Liver (tissue), 3 donors: ENCODE measurements around the gene RAN.

Experiments
- FOXA1 ChIP-seq: IDR thresholded peaks from 2 replicates; pipeline ENCODE4 v1.6.1; 2016; ENCODE audit warnings: antibody characterized with exemption
- GABPA ChIP-seq, 2 donors: IDR thresholded peaks in 1 of 2; conservative IDR thresholded peaks in 1 of 2; 2 replicates each; pipeline ENCODE4 v1.6.1; 2016; ENCODE audit warnings: antibody characterized with exemption in 2 of 2, mild to moderate bottlenecking in 1 of 2, moderate library complexity in 1 of 2
- HNF4G ChIP-seq: IDR thresholded peaks from 2 replicates; pipeline ENCODE4 v1.6.1; 2016; ENCODE audit warnings: antibody characterized with exemption
- RAD21 ChIP-seq, 2 donors: IDR thresholded peaks; 2 replicates each; pipeline ENCODE4 v1.6.1; 2016; ENCODE audit warnings: antibody characterized with exemption in 2 of 2, mild to moderate bottlenecking in 2 of 2
- SP1 ChIP-seq: IDR thresholded peaks from 2 replicates; pipeline ENCODE4 v1.6.1; 2018; ENCODE audit warnings: antibody characterized with exemption, mild to moderate bottlenecking
- TAF1 ChIP-seq: conservative IDR thresholded peaks from 2 replicates; pipeline ENCODE4 v1.6.1; 2016; ENCODE audit warnings: antibody characterized with exemption, mild to moderate bottlenecking
- TF ChIP-seq, protein P1 (sequence below): fragments of 150-350 bp; IDR thresholded peaks from 2 replicates; pipeline ENCODE4 v1.5.1; 2017; ENCODE audit warnings: improper control_type of control experiment, low read depth, low read length; ENCODE audit not compliant: missing input control
- TF ChIP-seq, protein P2 (sequence below): IDR thresholded peaks from 2 replicates; pipeline ENCODE4 v1.6.1; 2016; ENCODE audit warnings: antibody characterized with exemption, mild to moderate bottlenecking
- TF ChIP-seq, protein P3 (sequence below): IDR thresholded peaks from 2 replicates; pipeline ENCODE4 v1.6.1; 2016; ENCODE audit warnings: antibody characterized with exemption
- TF ChIP-seq, protein P4 (sequence below): IDR thresholded peaks from 2 replicates; pipeline ENCODE4 v1.6.1; 2016; ENCODE audit warnings: antibody characterized with exemption
- donor health status: healthy.
- donor health status: healthy.

DNA sequence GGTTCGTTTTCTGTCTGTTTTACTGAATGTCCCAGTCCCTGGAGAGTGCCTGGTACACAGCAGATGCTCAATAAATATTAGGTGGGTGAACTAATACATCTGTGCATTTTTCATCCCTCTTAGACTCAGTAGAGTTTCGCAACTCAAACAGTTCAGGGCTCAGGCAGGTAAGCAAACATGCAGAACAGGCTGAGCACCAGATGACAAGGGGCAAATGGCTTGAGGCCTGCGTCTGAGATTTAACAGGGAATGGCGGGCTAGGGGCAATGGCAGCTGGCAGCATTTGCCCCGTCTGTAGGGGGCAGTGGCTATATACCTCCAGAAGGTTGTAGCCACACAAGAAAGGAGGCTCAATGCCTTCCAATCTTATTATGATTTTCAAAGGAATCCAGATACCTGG lies 8.6 kb upstream of the RAN start:
- TF ChIP-seq FOXA1 (no peak), HNF4G (no peak), RAD21 (IDR thresholded peaks at IDR 0.05) (no peak), TAF1 (no peak), GABPA (IDR thresholded peaks at IDR 0.05 in 1 of 2, conservative IDR thresholded peaks at IDR 0.05 in 1 of 2) (no peak), SP1 (no peak)
- TF ChIP-seq, protein P1, sequence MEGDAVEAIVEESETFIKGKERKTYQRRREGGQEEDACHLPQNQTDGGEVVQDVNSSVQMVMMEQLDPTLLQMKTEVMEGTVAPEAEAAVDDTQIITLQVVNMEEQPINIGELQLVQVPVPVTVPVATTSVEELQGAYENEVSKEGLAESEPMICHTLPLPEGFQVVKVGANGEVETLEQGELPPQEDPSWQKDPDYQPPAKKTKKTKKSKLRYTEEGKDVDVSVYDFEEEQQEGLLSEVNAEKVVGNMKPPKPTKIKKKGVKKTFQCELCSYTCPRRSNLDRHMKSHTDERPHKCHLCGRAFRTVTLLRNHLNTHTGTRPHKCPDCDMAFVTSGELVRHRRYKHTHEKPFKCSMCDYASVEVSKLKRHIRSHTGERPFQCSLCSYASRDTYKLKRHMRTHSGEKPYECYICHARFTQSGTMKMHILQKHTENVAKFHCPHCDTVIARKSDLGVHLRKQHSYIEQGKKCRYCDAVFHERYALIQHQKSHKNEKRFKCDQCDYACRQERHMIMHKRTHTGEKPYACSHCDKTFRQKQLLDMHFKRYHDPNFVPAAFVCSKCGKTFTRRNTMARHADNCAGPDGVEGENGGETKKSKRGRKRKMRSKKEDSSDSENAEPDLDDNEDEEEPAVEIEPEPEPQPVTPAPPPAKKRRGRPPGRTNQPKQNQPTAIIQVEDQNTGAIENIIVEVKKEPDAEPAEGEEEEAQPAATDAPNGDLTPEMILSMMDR: no peak
- TF ChIP-seq, protein P2, sequence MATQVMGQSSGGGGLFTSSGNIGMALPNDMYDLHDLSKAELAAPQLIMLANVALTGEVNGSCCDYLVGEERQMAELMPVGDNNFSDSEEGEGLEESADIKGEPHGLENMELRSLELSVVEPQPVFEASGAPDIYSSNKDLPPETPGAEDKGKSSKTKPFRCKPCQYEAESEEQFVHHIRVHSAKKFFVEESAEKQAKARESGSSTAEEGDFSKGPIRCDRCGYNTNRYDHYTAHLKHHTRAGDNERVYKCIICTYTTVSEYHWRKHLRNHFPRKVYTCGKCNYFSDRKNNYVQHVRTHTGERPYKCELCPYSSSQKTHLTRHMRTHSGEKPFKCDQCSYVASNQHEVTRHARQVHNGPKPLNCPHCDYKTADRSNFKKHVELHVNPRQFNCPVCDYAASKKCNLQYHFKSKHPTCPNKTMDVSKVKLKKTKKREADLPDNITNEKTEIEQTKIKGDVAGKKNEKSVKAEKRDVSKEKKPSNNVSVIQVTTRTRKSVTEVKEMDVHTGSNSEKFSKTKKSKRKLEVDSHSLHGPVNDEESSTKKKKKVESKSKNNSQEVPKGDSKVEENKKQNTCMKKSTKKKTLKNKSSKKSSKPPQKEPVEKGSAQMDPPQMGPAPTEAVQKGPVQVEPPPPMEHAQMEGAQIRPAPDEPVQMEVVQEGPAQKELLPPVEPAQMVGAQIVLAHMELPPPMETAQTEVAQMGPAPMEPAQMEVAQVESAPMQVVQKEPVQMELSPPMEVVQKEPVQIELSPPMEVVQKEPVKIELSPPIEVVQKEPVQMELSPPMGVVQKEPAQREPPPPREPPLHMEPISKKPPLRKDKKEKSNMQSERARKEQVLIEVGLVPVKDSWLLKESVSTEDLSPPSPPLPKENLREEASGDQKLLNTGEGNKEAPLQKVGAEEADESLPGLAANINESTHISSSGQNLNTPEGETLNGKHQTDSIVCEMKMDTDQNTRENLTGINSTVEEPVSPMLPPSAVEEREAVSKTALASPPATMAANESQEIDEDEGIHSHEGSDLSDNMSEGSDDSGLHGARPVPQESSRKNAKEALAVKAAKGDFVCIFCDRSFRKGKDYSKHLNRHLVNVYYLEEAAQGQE: no peak
- TF ChIP-seq, protein P3, sequence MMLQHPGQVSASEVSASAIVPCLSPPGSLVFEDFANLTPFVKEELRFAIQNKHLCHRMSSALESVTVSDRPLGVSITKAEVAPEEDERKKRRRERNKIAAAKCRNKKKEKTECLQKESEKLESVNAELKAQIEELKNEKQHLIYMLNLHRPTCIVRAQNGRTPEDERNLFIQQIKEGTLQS: no peak
- TF ChIP-seq, protein P4, sequence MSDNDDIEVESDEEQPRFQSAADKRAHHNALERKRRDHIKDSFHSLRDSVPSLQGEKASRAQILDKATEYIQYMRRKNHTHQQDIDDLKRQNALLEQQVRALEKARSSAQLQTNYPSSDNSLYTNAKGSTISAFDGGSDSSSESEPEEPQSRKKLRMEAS: no peak
